NCI-H187 (cell line): ENCODE measurements around the gene WIZ.
"Not testable (repeated sequence)": the region's sequence is repeated elsewhere in the genome, so short reads cannot be mapped to it uniquely, and the experiment has no call there.

Experiments used
- DNase-seq, 2 experiments: peaks; one replicate each; lab custom pipeline; 2025; lab: John Stamatoyannopoulos, UW

Gene WIZ, protein sequence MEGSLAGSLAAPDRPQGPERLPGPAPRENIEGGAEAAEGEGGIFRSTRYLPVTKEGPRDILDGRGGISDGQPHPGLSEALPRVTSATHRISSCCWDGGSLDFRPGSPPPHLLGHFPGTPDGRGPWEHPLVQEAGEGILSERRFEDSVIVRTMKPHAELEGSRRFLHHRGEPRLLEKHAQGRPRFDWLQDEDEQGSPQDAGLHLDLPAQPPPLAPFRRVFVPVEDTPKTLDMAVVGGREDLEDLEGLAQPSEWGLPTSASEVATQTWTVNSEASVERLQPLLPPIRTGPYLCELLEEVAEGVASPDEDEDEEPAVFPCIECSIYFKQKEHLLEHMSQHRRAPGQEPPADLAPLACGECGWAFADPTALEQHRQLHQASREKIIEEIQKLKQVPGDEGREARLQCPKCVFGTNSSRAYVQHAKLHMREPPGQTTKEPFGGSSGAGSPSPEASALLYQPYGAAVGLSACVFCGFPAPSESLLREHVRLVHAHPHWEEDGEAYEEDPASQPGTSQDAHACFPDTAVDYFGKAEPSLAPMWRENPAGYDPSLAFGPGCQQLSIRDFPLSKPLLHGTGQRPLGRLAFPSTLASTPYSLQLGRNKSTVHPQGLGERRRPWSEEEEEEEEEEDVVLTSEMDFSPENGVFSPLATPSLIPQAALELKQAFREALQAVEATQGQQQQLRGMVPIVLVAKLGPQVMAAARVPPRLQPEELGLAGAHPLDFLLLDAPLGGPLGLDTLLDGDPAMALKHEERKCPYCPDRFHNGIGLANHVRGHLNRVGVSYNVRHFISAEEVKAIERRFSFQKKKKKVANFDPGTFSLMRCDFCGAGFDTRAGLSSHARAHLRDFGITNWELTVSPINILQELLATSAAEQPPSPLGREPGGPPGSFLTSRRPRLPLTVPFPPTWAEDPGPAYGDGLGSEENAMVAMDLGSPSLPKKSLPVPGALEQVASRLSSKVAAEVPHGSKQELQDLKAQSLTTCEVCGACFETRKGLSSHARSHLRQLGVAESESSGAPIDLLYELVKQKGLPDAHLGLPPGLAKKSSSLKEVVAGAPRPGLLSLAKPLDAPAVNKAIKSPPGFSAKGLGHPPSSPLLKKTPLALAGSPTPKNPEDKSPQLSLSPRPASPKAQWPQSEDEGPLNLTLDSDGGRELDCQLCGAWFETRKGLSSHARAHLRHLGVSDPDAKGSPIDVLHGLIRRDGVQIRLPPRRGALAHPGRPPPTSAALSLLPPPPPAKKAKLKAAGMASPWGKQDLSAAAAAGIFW (N-terminal part only)

DNA sequence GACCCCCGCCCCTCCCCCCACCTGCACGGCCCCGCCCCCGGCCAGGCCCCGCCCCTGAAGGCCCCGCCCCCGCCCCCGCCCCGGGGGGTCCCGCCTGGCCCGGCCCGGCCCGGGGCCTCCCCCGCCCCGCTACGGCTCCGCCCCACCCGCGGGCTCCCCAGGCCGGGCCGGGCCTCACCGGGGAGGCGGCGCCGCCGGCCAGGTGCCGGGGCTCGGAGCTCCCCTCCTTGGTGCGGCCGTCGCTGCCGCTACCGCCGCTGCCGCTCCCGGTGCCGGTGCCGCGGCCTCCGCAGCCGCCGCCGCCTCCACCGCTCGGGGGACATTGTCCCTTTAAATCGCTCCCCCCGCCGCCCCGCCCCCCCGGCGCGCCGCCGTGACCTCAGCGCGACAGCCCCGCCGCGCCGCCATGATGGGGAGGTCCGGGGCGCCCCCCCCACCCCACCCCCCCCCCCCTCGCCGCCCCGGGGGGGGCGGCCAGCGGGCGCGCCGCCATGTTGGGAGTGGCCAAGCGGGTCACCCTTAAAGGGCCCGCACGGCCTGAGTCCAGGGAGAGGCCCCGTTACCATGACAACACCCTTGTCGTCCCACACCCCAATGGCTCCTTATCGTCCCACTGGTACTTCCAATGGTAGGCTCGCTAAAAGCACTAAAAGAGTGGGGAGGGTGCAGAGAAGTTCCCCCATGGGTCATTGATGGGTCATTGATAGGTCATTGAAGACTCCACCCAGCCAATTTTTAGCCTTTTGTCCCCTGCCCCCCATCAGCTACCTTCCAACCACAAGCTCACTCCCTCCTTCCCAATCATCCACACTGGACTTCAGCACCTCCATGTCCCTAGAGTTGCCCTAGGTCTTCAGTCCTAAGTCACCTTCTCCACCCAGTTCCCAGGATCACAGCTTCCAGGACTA, at the start of gene WIZ:
TSS of gene WIZ (minus strand) at position 337 of the 908 bp plus-strand sequence. CDS start 1,649 bp downstream, outside the sequence.
- peak in 1 of 2 experiments; percentile 38 for DNase-seq

DNA sequence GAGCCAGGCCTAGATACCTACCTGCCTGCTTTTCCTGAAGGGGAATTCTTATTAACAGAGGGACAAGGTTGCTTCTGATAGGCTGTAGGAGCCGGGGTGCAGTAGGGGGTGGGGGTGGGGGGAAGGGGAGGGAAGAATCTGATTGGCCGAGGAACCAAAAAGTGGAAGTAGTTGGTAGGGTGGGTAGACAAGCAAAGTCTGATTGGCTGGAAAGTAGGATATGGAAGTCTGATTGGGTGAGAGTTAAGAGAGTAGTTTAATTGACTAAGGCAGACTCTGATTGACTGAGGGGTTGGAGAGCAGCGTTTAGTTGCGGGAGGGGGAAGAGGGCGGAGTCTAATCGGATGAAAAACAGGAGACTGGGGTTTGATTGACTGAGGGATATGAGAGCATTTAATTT, 49.2 kb upstream of the WIZ start:
- DNase-seq = no peak

DNA sequence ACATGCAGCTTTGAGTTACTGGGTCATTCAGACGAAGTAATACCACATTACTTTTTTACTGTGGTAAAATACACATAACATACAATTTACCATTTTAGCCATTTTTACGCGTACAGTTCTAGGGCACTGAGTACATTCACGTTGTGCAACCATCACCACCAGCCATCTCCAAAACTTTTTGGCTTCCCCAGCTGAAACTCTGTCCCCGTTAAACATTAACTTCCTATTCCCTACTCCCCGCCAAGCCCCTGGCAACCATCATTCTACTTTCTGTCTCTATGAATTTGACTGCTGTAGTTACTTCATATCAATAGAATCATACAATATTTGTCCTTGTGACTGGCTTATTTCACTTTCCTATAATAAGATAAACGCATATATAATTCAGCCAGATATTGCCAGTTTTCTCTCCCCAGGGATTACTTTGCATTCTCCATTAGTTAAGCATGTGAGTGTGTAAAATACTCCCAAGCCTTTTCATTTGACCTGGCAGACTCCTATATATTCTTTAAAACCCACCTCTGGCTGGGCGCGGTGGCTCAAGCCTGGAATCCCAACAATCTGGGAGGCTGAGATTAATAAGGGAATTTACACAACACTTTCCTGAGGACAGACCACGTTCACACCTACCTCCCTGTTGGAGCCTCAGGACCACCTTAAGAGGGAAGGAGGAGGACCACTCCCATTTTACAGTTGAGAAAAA, 48.6 kb upstream of the WIZ start:
- DNase-seq = no peak

DNA sequence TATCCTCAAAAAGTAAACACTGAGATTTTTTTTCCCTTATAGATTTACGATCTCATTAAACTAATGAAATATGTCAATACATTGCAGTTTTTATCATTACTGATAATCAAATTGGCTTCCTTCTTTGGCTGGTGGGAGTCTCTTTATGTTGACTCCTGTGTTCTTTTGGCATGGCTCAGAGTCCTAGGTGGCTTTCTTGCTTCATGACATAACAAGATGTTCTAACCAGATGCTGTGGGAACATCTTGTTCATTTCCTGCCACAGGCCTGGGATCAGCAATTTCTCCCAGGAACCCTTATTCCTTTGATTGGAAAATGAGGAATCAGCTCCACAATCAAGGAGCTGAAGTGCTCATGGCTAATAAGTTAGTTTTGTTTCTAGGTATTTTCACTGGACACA, 45.4 kb upstream of the WIZ start:
- no peak for DNase-seq

DNA sequence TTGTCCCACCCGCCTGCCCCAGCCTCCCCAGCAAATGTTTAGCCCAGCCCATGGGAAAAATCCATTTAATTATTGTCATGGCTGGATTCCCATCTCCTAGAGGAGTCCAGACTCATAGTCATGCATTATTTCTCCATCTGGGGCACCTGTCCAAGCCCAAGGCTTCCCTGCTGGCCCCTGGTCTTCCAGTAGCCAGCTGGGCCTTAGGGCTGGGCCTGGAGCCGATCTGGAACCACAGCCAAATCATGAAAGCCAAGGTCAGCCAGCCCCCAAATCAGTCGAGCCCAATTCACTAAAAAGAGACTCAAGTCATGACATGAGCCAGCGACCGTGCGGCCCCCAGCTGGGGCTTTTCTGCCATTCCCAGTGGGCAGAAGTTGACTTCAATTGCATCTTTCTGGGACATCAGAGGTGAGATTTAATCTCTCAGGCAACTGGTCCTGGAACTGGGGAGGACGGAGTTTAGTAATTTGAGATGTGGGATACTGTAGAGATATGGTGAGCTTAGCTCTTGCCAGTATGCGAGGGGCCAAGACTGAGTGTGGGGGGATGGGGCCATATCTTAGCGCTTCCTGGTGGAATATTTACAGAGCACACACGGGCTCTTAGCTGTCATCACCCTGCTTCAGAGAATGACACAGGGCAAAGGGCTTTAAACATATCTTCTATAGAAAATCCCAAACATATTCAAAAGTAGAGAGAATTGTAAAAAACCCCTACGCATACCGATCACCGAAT, 38.9 kb upstream of the WIZ start:
- DNase-seq = no peak

DNA sequence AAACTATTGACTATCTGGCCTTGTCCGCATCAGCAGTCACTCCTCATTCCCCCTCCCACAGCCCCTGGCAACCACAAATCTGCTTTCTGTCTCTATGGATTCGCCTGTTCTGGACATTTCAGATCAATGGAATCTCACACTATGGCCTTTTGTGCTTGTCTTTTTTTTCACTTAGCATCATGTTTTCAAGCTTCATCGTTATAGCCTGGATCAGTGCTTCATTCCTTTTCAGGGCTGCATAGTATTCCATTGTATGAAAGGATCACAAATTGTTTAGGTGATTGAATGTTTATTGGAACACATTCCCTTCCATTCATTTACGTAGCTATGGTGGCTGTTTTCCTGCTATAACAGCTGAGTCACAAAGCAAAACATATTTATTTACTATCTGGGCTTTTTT, 37.3 kb upstream of the WIZ start:
- DNase-seq = no peak

DNA sequence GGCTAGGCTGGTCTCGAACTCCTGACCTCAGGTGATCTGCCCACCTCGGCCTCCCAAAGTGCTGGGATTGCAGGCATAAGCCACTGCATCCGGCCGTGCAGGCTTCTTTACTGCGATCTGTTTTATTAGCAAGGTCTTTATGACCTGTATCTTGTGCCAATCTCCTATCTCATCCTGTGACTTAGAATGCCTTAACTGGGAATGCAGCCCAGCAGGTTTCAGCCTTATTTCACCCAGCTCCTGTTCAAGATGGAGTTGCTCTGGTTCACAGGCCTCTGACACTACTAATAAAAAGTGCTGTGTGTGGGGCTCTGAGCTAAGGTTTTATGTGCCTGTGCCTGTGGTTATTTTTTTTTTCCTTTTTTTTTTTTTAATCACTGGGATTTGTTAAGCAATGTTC, 36.0 kb upstream of the WIZ start:
- not testable (repeated sequence) for DNase-seq

DNA sequence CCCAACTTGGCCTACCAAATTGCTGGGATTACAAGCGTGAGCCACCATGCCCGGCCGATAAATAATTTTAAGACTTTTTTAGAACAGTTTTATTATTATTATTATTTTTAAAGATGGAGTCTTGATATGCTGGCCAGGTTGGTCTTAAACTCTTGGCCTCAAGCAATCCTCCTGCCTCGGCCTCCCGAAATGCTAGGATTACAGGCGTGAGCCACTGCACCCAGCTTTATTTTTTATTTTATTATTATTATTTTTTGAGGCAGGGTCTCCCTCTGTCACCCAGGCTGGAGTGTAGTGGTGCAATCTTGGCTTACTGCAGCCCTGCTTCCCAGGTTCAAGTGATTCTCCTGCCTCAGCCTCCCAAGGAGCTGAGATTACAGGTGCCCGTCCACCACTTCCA, 31.2 kb upstream of the WIZ start:
- not testable (repeated sequence) for DNase-seq

DNA sequence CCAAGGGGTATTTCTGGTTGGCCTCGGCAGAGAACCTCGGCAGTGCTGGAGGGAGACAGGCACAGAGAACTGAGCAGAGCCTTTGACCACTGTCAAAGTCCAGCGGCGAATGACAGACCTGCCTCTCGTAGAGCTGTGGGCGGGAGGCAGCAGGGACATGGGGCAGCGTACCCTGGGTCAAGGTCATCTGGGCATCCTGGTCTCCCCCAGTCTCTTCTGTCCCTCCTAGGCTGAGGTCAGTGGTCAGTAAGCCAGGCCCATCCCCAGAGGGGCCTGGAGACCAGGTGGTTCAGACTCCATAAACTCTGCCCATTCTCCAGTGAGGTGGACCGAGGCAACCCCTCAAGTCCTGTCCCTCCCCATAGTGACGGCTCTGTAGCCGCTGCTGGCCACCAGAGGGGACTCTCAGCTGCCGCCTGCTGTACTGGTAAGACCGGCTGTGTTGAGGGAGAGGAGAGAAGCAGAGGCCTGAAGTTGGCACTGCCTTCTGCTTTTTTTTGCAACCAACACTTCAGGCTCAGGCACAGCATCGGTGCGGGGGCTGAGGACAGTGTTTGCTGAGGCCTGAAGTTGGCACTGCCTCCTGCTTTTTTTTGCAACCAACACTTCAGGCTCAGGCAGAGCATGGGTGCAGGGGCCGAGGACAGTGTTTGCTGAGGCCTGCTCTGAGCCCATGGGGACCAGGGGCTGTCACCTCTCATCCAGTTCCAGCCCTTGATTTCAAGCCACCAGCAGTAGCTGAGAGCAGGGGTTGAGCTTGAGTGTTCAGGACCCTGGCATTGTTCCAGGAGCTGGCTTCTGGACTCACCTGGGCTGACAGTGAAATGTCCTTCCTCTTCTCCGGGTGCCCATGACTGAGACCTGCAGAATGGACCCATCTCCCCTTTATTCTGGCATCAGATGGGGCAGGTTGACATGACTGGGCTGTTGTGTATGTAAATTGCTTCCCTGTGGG, 29.9 kb upstream of the WIZ start, which contains the start of gene PGLYRP2:
TSS of gene PGLYRP2 (minus strand) at position 111 of the 955 bp plus-strand sequence. CDS start 130 bp downstream, outside the sequence.
- no peak for DNase-seq

DNA sequence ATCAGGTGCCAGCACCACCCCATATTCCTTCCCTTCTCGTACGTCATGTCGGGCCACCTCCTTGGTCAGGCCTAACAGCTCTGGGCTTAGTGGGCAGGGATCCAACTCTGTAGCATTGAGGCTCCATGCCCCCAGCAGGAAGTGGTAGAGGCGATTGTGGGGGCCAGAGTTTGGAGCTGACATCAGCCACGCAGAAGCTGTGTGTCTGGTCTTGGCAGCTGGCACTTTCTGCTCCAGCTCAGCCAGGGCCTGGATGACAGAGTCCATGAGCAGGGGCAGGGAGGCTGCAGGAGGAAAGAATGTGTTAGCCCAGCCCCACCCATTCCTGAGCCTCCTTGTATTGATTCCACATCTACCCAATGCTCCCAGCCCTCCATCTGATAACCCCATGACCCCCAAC, 26.6 kb upstream of the WIZ start:
- DNase-seq = no peak

DNA sequence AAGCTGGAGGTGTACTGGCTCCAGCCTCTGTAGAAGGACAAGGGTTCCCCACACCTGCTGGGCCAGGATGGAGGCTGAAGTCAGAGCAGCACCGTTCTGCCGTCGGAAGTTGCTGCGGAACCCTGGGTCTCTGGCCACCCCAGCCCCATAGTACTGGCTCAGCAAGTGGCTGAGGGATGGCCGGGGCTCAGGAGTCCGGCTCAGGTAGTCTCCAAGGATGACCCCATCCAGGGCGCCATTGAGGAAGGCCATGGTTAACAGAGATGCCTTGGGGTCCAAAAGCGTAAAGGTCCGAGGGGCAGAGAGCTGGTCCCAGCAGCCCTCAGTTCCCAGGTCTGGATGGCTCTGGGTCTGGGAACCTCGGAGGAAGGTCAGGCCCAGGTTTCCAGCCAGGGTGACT, 25.9 kb upstream of the WIZ start:
- DNase-seq = no peak

DNA sequence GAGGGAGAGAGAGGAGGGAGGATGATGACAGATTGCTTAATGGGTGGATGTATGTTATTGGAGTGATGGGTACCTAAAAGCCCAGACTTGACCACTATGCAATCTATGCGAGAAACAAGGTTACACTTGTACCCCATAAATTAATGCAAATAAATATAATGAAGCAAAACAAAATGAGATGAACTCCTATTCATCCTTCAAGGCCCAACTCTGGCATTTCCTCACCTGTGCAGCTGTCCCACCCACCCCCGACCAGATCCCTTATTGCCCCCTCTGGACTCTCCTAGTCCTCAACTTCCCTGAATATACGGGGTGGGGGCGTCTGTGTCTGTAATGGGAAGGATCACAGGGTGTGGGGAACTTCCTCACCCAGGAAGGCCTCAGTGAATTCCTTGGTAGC, 25.4 kb upstream of the WIZ start:
- no peak for DNase-seq

DNA sequence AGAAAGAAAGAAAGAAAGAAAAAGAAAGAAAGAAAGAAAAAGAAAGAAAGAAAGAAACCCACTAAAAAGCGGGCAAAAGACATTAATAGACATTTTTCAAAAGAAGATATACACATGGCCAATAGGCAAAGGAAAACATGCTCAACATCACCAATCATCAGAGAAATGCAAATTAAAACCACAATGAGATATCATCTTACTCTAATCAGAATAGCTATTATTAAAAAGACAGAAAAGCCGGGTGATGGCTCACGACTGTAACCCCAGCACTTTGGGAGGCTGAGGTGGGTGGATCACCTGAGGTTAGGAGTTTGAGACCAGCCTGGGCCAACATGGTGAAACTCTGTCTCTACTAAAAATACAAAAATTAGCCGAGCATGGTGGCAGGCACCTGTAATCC, 24.1 kb upstream of the WIZ start:
- not testable (repeated sequence) for DNase-seq

DNA sequence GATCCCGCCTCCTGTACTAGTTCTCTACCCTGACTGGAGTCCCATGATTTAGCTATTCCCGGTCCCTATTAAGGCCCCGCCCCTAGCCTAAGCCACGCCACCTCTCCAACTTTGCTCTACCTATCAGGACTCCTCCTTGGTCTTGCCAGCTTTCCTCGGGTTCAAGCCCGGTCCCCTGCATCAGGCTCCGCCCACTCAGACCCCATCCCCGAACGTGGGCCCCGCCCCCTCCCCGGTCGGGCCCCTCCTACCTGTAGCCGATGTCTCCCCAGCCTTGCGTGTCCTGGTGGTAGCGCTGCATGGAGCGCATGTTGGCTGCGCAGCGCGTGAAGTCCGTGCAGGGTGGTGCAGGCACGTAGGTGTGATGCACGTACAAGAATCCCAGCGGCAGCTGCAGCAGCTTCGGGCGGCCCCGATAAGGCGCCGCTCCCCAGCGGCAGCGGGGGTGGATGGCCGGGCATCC, 21.9 kb upstream of the WIZ start:
- DNase-seq = no peak

DNA sequence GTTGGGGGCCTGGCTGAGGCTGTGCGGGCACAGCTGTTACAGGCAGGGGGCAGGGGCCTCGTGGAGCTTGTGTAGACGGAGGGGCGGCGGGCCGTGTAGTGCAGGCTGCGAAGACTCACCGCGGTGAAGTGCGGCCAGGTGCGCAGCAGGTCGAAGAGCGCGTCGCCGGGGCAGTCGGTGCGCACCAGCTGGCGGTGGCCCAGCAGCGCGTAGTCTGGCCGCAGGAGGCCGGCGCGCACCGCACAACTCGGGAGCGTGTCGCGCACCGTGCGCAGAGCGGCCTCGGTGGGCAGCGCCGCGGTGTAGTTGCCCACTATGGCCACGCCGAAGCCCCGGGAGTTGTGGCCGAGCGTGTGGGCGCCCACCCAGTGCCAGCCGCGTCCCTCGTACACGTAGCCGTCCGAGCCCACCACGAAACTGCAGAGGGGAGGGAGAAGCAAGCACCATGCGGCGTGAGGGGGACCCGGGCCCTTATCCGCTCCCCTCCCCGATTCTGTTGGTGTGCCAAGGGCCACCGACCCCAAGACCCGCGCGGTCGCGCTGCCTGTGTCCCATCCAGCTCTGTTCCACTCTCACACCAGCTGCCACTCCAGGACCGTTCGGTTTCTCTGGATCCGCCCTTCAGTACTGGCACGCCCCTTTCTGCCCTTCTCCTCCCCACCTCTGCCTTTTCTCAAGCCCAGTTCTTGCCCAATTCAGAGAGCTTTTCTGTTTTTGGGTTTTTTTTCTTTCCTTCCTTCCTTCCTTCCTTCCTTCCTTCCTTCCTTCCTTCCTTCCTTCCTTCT, 19.9 kb upstream of the WIZ start:
- no peak for DNase-seq

DNA sequence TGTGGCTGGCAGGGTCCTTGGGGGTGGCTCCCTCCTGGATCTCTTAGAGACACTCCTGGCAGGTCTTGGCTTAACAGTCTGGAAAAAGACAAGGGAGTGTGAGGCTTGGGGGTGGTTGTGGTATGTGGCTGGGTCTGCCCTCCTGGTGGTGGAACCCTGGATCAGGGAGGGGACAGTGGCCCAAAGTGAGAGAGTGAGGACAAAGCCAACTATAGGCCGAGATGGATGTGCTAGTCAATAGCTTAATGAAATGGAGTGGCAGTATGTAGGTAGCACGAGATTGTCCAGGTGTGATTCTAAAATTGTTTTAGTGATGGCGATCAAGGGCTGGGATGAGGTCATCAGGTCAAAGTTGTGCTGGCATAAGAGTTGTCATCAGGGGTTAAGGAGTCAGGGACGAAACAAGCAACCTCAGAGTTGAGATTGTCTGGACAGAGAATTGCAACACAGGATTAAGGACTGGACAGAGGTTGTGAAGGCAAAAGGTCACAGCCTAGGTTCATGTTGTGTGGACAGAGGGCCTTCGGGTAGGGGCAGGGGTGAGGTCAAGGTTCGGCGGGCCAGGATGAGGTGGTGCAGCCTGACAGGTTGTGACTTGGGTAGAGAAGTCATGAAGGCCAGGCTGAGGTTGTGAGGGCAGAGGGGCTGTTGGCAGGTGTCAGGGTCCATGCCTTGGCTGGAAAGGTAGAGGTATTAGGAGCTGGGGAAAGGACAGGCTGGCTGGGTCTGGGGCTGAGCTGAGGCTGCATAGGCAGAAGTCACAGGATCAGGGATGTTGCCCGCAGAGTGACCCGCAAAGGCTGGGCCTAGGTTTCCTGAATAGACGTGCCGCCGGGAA, 19.1 kb upstream of the WIZ start:
- no peak for DNase-seq

DNA sequence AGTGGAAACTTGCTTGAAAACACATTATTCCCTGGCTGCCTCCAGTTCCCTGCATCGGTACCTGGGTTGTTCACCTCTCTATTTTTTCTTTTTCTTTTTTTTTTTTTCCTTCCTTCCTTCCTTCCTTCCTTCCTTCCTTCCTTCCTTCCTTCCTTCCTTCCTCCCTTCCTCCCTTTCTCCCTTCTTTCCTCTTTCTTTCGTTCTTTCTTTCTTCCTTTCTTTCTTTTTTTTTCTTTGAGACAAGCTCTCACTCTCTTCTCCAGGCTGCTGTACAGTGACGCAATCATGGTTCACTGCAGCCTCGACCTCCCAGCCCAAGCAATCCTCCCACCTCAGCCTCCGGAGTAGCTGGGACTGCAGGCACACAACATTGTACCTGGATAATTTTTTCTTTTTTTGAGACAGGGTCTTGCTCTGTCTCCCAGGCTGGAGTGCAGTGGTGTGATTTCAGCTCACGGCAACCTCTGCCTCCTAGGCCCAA, 18.0 kb upstream of the WIZ start:
- DNase-seq = no peak
